HepG2 (cell line): ENCODE measurements around the gene SV2B. TPM values are rescaled to one million over a fixed set of nuclear protein-coding genes. Genes with fewer than 3 reads are reported as not detected.

Experiments
- ATAC-seq: fragments of 200-7000 bp; cut with Tn5 transposase; 3 replicates; pipeline ENCODE4 v1.9.1; 2020; ENCODE audit warnings: mild to moderate bottlenecking, moderate library complexity
- BruUV-seq: library from RNA; stranded (reverse); fragments of 400-500 nt; replicated peaks from 2 replicates; lab custom pipeline; 2021; lab: Mats Ljungman, UMichigan
- CTCF ChIA-PET: fragments of 300-600 bp; formaldehyde crosslinking; extraction: SDS; loops from one replicate; lab custom pipeline; 2021; ENCODE audit warnings: low total read pairs, inconsistent platforms, low intra/inter-chr PET ratio; lab: Yijun Ruan, JAX
- POLR2A ChIA-PET: fragments of 350-600 bp; sonication (Branson Sonifier 250); formaldehyde crosslinking; loops from one replicate; lab custom pipeline; 2020; ENCODE audit warnings: antibody characterized with exemption, inconsistent platforms; lab: Yijun Ruan, JAX
- DNase-seq: peaks from one replicate; pipeline ENCODE4 v3.0.0-alpha.2; 2015; ENCODE audit warnings: low spot score
- FAIRE-seq: peaks from 3 replicates; lab custom pipeline; 2011; peaks lifted over from hg19 to GRCh38; lab: Jason Lieb, UNC
- H2AFZ ChIP-seq: one replicate; pipeline ENCODE4 v1.6.1; 2011; ENCODE audit warnings: low read length, inconsistent platforms
- H3K27ac ChIP-seq: fragments of 300-600 bp; 3 replicates; pipeline ENCODE4 v1.8.0; 2011; ENCODE audit warnings: mixed run types, mild to moderate bottlenecking, mixed read lengths, low read length, inconsistent platforms; ENCODE audit not compliant: insufficient read depth; ENCODE audit errors: extremely low read length
- H3K27me3 ChIP-seq, 2 experiments: fragments of 200-600 bp in 1 of 2; 2 replicates in 1 of 2; 3 replicates in 1 of 2; pipeline versions ENCODE4 v1.6.0 to v1.8.0; 2011; ENCODE audit warnings: low read length in 2 of 2, mild to moderate bottlenecking in 2 of 2, moderate library complexity in 2 of 2, inconsistent platforms in 1 of 2; ENCODE audit not compliant: insufficient read depth in 2 of 2, control insufficient read depth in 1 of 2
- H3K36me3 ChIP-seq, 2 experiments: fragments of 200-600 bp in 1 of 2; replicated peaks in 1 of 2; 2 replicates in 1 of 2; 3 replicates in 1 of 2; pipeline versions ENCODE4 v1.5.1 to v1.8.0; 2011; ENCODE audit warnings: low read length in 2 of 2, inconsistent platforms in 1 of 2; ENCODE audit not compliant: insufficient read depth in 2 of 2, control insufficient read depth in 1 of 2
- H3K4me1 ChIP-seq: 2 replicates; pipeline ENCODE4 v1.5.1; 2012; ENCODE audit warnings: low read length, inconsistent platforms; ENCODE audit not compliant: insufficient read depth
- H3K4me2 ChIP-seq: 2 replicates; pipeline ENCODE4 v1.6.0; 2011; ENCODE audit warnings: low read depth, low read length, inconsistent platforms
- H3K4me3 ChIP-seq, 3 experiments: fragments of 200-600 bp in 1 of 3; sonication (generic), shearing (Covaris generic) in 1 of 3; replicated peaks in 1 of 3; 2 replicates each; pipeline ENCODE4 v1.5.1; 2011 to 2016; ENCODE audit warnings: low read length in 3 of 3, inconsistent platforms in 2 of 3, low read depth in 2 of 3, mild to moderate bottlenecking in 2 of 3, control low read depth in 1 of 3, mixed read lengths in 1 of 3; ENCODE audit not compliant: insufficient read depth in 1 of 3
- H3K79me2 ChIP-seq: one replicate; pipeline ENCODE4 v1.6.1; 2011; ENCODE audit warnings: low read length, inconsistent platforms; ENCODE audit not compliant: insufficient read depth
- H3K9ac ChIP-seq: 2 replicates; pipeline ENCODE4 v1.6.0; 2011; ENCODE audit warnings: mild to moderate bottlenecking, low read depth, low read length, inconsistent platforms; ENCODE audit not compliant: insufficient read depth
- H3K9me3 ChIP-seq: 2 replicates; pipeline ENCODE4 v1.5.1; 2012; ENCODE audit warnings: mild to moderate bottlenecking, low read length
- H4K20me1 ChIP-seq: 2 replicates; pipeline ENCODE4 v1.6.0; 2011; ENCODE audit warnings: inconsistent platforms, mild to moderate bottlenecking, low read length, moderate library complexity; ENCODE audit not compliant: insufficient read depth
- BRD4 ChIP-seq: sonication (generic); formaldehyde crosslinking; IDR thresholded peaks from 2 replicates; pipeline ENCODE4 v1.4.0; 2020; ENCODE audit warnings: missing genetic modification reagents
- CENPBD1 ChIP-seq: sonication (generic); formaldehyde crosslinking; IDR thresholded peaks from 2 replicates; pipeline ENCODE4 v1.8.0; 2022; ENCODE audit warnings: missing genetic modification reagents, low read depth, mild to moderate bottlenecking, borderline replicate concordance
- CTCF ChIP-seq: sonication (generic); formaldehyde crosslinking; IDR thresholded peaks from 2 replicates; pipeline ENCODE4 v1.5.0; 2020; ENCODE audit warnings: mild to moderate bottlenecking, missing genetic modification reagents, moderate library complexity
- ELF1 ChIP-seq: sonication (generic); formaldehyde crosslinking; IDR thresholded peaks from 2 replicates; pipeline ENCODE4 v1.4.0; 2020; ENCODE audit warnings: missing genetic modification reagents
- NR2C2 ChIP-seq: sonication (generic); formaldehyde crosslinking; IDR thresholded peaks from 2 replicates; pipeline ENCODE4 v1.4.0; 2020; ENCODE audit warnings: missing genetic modification reagents, mild to moderate bottlenecking, moderate library complexity, borderline replicate concordance
- RAD21 ChIP-seq: fragments of 450-650 bp; formaldehyde crosslinking; IDR thresholded peaks from 2 replicates; pipeline ENCODE4 v1.5.0; 2020; ENCODE audit warnings: mild to moderate bottlenecking
- SAFB2 ChIP-seq: sonication (generic); formaldehyde crosslinking; IDR thresholded peaks from 2 replicates; pipeline ENCODE4 v1.5.1; 2020; ENCODE audit warnings: missing genetic modification reagents, low read depth, mild to moderate bottlenecking, borderline replicate concordance
- SMAD3 ChIP-seq: sonication (generic); formaldehyde crosslinking; IDR thresholded peaks from 2 replicates; pipeline ENCODE4 v1.4.0; 2020; ENCODE audit warnings: missing genetic modification reagents
- SMC3 ChIP-seq: IDR thresholded peaks from 2 replicates; pipeline ENCODE4 v1.6.1; 2011; ENCODE audit warnings: low read length, improper control_type of control experiment
- STAG1 ChIP-seq: sonication (generic); formaldehyde crosslinking; IDR thresholded peaks from 2 replicates; pipeline ENCODE4 v1.4.0; 2020; ENCODE audit warnings: missing genetic modification reagents
- ZNF432 ChIP-seq: sonication (generic); formaldehyde crosslinking; IDR thresholded peaks from 2 replicates; pipeline ENCODE4 v1.5.0; 2020; ENCODE audit warnings: missing genetic modification reagents, mild to moderate bottlenecking, borderline replicate concordance
- ZNF460 ChIP-seq: sonication (generic); formaldehyde crosslinking; IDR thresholded peaks from 2 replicates; pipeline ENCODE4 v1.5.1; 2020; ENCODE audit warnings: missing genetic modification reagents, mild to moderate bottlenecking, borderline replicate concordance
- ZNF747 ChIP-seq: sonication (generic); formaldehyde crosslinking; IDR thresholded peaks from 2 replicates; pipeline ENCODE4 v1.8.1; 2023; ENCODE audit warnings: missing genetic modification reagents, mild to moderate bottlenecking, borderline replicate concordance
- ZNF75D ChIP-seq: sonication (generic); formaldehyde crosslinking; IDR thresholded peaks from 2 replicates; pipeline ENCODE4 v1.8.1; 2023; ENCODE audit warnings: missing genetic modification reagents, mild to moderate bottlenecking, borderline replicate concordance
- WGBS: methylation state at CpG from one replicate; pipeline ENCODE4 v1.1.6; 2017; ENCODE audit warnings: low lambda C conversion rate; 5-methylcytosine and 5-hydroxymethylcytosine counted together
- in situ Hi-C: cut with HindIII; loops from 2 replicates; pipeline ENCODE4 v1.10.0; 2017; ENCODE audit warnings: low pct_unique_long_range_greater_than_20kb; ENCODE audit not compliant: extremely low pct_ligation_motif_present
- intact Hi-C: fragments of 100-400 bp; cut with micrococcal nuclease; formaldehyde crosslinking; loops from one replicate; pipeline ENCODE4 v1.10.0; 2022; ENCODE audit not compliant: unreplicated experiment
- polyA plus RNA-seq, 8 experiments: library from polyadenylated mRNA; depleted of rRNA in 3 of 8; stranded (reverse) in 7 of 8; unstranded in 1 of 8; fragments of >200 nt; fragmentation: Illumina TruSeq in 4 of 8; extraction: Trizol in 4 of 8; gene quantifications; 2 replicates each; pipeline versions ENCODE4 v1.2.1 to v1.2.3, GENCODE V29; 2011 to 2016; ENCODE audit warnings: low read depth in 4 of 8, missing spikeins in 1 of 8, mixed read lengths in 1 of 8; ENCODE audit not compliant: insufficient read depth in 1 of 8
- total RNA-seq, 5 experiments: library from RNA; depleted of rRNA; stranded (reverse); fragments of >200 nt; fragmentation: Illumina TruSeq; extraction: Trizol; gene quantifications; 2 replicates each; pipeline ENCODE4 v1.2.3, GENCODE V29; 2016; ENCODE audit warnings: low read depth in 1 of 5
- TF ChIP-seq, protein P1 (sequence below): sonication (generic); formaldehyde crosslinking; IDR thresholded peaks from 2 replicates; pipeline ENCODE4 v1.5.1; 2020; ENCODE audit warnings: mild to moderate bottlenecking, moderate library complexity, missing genetic modification reagents
- TF ChIP-seq, protein P2 (sequence below): sonication (generic); formaldehyde crosslinking; IDR thresholded peaks from 2 replicates; pipeline ENCODE4 v1.4.0; 2020; ENCODE audit warnings: missing genetic modification reagents, borderline replicate concordance

Gene SV2B
- total and polyA plus RNA-seq, 2 of the 13 experiments (the other 11 are each of a cell fraction or from before 2014, with no cell fraction given) = not detected

DNA sequence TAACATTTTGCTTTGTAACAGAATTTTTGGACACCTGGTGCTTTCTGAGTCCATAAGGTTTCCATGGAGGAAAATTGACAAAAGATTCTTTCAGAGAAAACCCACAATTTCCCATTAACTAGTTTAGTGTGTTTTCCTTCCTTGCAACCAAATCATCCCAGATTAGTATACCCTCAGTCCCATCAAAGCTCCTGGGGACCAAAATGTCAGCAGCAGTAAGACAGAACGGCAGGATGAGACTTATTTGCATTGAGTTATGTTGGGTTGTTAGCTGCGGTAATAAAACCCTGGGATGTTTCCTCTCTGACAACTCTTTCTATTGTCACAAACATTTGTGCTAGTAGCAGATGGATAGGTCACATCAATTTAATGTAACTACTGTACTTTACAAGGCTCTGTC, 45.2 kb upstream of the SV2B start (continued):
- TF ChIP-seq NR2C2 (CRISPR knock-in tag) (no peak), CENPBD1 (CRISPR knock-in tag) (no peak)

DNA sequence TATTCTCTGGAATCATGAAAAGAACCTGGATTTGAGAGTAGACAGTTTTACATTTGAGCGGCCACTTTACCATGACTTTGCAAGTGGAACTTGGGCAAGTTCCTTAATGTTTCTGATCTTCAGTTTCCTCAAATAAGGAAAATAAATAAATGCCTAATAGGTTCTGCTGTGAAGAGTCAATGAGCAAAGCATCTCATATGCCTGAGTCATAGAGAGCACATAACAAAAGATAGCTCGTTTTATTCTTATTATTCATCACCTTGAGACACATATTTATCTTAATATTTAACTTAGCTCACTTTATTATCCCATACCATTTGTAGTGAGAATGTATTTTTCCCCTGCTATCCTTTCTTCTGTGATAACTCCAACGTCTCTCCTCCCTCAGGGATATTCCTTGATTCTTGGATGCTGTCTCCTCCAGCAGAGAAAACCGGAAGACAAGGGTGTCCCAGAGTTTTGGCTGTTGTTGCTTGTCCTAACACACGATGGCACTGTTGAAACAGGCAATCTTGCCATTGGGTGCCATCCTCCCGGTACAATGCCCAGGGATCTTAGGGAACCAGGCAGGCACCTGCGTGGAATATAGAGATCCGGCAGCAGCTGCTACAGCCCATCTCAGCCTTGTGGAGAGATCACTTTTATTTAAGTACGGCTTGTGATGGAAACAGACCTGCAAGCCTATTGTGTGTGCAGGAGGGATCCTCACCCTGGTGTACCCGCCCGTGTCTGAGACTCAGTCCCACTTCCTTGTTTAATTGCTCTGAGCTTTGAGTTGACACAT, 44.3 kb upstream of the SV2B start:
- CTCF ChIA-PET = interaction anchor here (2.2 to 3.3 kb wide), 2 partner anchors 169 to 216 kb away, joined by 22 to 27 read pairs; no protein-coding TSS in a partner anchor
- POLR2A ChIA-PET = no interaction called here
- peak; percentile 42 for FAIRE-seq
- Histone ChIP-seq H3K4me3 (no peak overlapping the region), H4K20me1 (no peaks in the 10 kb centered on the region), H3K79me2 (no peaks in the 10 kb centered on the region), H3K9me3 (no peaks in the 10 kb centered on the region), H3K36me3 (no peaks in the 10 kb centered on the region), H3K4me1 (no peaks in the 10 kb centered on the region), H3K27ac (no peak overlapping the region), H3K9ac (no peak overlapping the region), H3K27me3 (peaks cover 0 to 13% of the 10 kb centered on the region in 2 experiments; a peak in 2 of 5 replicates), H2AFZ (no peak overlapping the region), H3K4me2 (no peak overlapping the region)
- in situ Hi-C loops (loop anchor here (5.0 kb wide), 2 partner anchors 167 to 217 kb away; no protein-coding TSS in a partner anchor), intact Hi-C loops (loop anchor here (1.0 kb wide), 2 partner anchors 169 to 216 kb away; no protein-coding TSS in a partner anchor)
- no TSS peak for BruUV-seq
- ATAC-seq = peak; percentile 75
- 46% methylated on average over 8 of the region's 11 CpGs for WGBS
- TF ChIP-seq SAFB2 (CRISPR knock-in tag) = no peak
- peak; percentile 67 for TF ChIP-seq RAD21
- peak; percentile 87 for TF ChIP-seq STAG1
- no peak for TF ChIP-seq NR2C2 (CRISPR knock-in tag)
- no peak for TF ChIP-seq ZNF432
- TF ChIP-seq, protein P1, sequence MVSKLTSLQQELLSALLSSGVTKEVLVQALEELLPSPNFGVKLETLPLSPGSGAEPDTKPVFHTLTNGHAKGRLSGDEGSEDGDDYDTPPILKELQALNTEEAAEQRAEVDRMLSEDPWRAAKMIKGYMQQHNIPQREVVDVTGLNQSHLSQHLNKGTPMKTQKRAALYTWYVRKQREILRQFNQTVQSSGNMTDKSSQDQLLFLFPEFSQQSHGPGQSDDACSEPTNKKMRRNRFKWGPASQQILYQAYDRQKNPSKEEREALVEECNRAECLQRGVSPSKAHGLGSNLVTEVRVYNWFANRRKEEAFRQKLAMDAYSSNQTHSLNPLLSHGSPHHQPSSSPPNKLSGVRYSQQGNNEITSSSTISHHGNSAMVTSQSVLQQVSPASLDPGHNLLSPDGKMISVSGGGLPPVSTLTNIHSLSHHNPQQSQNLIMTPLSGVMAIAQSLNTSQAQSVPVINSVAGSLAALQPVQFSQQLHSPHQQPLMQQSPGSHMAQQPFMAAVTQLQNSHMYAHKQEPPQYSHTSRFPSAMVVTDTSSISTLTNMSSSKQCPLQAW (CRISPR knock-in tag) = no peak
- TF ChIP-seq ZNF75D (CRISPR knock-in tag) = no peak
- peak; percentile 82 for TF ChIP-seq SMC3
- TF ChIP-seq BRD4 = no peak
- no peak for TF ChIP-seq ZNF460
- TF ChIP-seq SMAD3 (CRISPR knock-in tag) = no peak
- TF ChIP-seq ZNF747 = no peak
- TF ChIP-seq, protein P2, sequence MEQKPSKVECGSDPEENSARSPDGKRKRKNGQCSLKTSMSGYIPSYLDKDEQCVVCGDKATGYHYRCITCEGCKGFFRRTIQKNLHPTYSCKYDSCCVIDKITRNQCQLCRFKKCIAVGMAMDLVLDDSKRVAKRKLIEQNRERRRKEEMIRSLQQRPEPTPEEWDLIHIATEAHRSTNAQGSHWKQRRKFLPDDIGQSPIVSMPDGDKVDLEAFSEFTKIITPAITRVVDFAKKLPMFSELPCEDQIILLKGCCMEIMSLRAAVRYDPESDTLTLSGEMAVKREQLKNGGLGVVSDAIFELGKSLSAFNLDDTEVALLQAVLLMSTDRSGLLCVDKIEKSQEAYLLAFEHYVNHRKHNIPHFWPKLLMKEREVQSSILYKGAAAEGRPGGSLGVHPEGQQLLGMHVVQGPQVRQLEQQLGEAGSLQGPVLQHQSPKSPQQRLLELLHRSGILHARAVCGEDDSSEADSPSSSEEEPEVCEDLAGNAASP = 0 out of 2 replicates have a peak, but pooled peaks have one; percentile 16
- peak; percentile 86 for TF ChIP-seq CTCF (CRISPR knock-in tag)
- peak; percentile 40 for TF ChIP-seq ELF1 (CRISPR knock-in tag)
- peak; percentile 38 for DNase-seq
